GM19452 (cell line): ENCODE results near the gene FLVCR1.

ENCODE experiments used
- ATAC-seq: cut with Tn5 transposase; IDR thresholded peaks from one replicate; pipeline ENCODE4 v1.9.1; 2021; ENCODE audit not compliant: unreplicated experiment

FLVCR1 gene

GRCh38 chr1:212945056-212945455 lies 87.0 kb downstream of the FLVCR1 start:
- no peak for ATAC-seq

- no peak for ATAC-seq
Measured at GRCh38 chr1:212945463-212946160, 87.5 kb downstream of the FLVCR1 start.

GRCh38 chr1:212946872-212947271 lies 88.8 kb downstream of the FLVCR1 start:
- ATAC-seq, result no peak
